ENCODE data around the gene TBC1D2. TPM values are rescaled to one million over a fixed set of nuclear protein-coding genes. Genes with fewer than 3 reads are reported as not detected.

The TBC1D2 gene
- total and polyA plus RNA-seq, 2 experiments from 2014 or later = 3.7 to 6.8 TPM

DNA sequence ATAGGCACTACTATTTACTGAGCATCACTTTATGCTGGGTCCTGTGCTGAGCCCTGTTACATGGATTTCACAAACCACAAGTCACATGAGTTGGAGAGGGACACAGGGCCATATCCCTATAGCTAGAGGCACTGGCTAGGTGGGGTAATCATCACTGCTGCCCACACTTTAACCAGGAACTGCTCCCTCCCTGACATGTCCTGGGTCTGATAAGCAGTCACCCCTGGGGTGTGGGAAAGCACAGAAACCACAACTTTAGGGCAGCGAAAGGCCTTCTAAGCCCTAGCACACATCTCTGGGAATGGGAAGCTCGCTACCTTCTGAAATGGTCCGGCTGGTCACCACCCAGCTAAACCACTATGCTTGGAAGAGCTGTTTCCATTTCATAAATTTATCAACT, 15.0 kb downstream of the TBC1D2 start:
- H3K36me3 Mint-ChIP-seq (ENCODE audit: low read depth) = no peaks in the 10 kb centered on the region
- Histone ChIP-seq H3F3A (replicated peaks; ENCODE audit: low read depth) (no peaks in the 10 kb centered on the region), H3K36me3 (ENCODE audit: insufficient read depth) (no peaks in the 10 kb centered on the region), H3K27ac (ENCODE audit: low read depth) (no peak overlapping the region), H3K4me2 (no peak overlapping the region), H3K4me1 (ENCODE audit: insufficient read depth) (peaks cover 5% of the 10 kb centered on the region; the same call in 1 of the 2 replicates), H3K9me2 (ENCODE audit: insufficient read depth) (no peaks in the 10 kb centered on the region), H3K4me3 (no peak overlapping the region), H3K79me2 (replicated peaks; ENCODE audit: insufficient read depth) (no peaks in the 10 kb centered on the region; the same call in 1 of the 2 replicates), H2AFZ (no peak overlapping the region), H3K27me3 (ENCODE audit: insufficient read depth) (no peaks in the 10 kb centered on the region), H4K20me1 (replicated peaks; ENCODE audit: insufficient read depth) (0 out of 2 replicates have a peak, but pooled peaks cover 4% of the 10 kb centered on the region)
- no peak overlapping the region for H3K4me3 Mint-ChIP-seq
- no peak overlapping the region for H3K27ac Mint-ChIP-seq
- H3K9me3 Mint-ChIP-seq = no peaks in the 10 kb centered on the region
- TF ChIP-seq ZNF331 (CRISPR knock-in tag; IDR thresholded peaks at IDR 0.05; ENCODE audit: low read depth) (no peak), NANOG (IDR thresholded peaks at IDR 0.05; ENCODE audit: borderline replicate concordance) (no peak), STAT1 (IDR thresholded peaks at IDR 0.05; ENCODE audit: unreplicated experiment) (no peak), EZH2phosphoT487 (IDR thresholded peaks at IDR 0.05; ENCODE audit: unreplicated experiment) (no peak), CREB1 (CRISPR knock-in tag; IDR thresholded peaks at IDR 0.05; ENCODE audit: low read depth) (no peak), EZH2 (IDR thresholded peaks at IDR 0.05; ENCODE audit: low read depth, unreplicated experiment) (no peak), JUNB (IDR thresholded peaks at IDR 0.05; ENCODE audit: unreplicated experiment) (no peak), POLR2AphosphoS5 (IDR thresholded peaks at IDR 0.05; ENCODE audit: low read depth) (no peak), ZNF114 (CRISPR knock-in tag; IDR thresholded peaks at IDR 0.05) (no peak)
- TF ChIP-seq, protein P1, sequence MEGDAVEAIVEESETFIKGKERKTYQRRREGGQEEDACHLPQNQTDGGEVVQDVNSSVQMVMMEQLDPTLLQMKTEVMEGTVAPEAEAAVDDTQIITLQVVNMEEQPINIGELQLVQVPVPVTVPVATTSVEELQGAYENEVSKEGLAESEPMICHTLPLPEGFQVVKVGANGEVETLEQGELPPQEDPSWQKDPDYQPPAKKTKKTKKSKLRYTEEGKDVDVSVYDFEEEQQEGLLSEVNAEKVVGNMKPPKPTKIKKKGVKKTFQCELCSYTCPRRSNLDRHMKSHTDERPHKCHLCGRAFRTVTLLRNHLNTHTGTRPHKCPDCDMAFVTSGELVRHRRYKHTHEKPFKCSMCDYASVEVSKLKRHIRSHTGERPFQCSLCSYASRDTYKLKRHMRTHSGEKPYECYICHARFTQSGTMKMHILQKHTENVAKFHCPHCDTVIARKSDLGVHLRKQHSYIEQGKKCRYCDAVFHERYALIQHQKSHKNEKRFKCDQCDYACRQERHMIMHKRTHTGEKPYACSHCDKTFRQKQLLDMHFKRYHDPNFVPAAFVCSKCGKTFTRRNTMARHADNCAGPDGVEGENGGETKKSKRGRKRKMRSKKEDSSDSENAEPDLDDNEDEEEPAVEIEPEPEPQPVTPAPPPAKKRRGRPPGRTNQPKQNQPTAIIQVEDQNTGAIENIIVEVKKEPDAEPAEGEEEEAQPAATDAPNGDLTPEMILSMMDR (conservative IDR thresholded peaks at IDR 0.05; ENCODE audit: low read depth in 2 of 2) = no peak
- TF ChIP-seq, protein P2, sequence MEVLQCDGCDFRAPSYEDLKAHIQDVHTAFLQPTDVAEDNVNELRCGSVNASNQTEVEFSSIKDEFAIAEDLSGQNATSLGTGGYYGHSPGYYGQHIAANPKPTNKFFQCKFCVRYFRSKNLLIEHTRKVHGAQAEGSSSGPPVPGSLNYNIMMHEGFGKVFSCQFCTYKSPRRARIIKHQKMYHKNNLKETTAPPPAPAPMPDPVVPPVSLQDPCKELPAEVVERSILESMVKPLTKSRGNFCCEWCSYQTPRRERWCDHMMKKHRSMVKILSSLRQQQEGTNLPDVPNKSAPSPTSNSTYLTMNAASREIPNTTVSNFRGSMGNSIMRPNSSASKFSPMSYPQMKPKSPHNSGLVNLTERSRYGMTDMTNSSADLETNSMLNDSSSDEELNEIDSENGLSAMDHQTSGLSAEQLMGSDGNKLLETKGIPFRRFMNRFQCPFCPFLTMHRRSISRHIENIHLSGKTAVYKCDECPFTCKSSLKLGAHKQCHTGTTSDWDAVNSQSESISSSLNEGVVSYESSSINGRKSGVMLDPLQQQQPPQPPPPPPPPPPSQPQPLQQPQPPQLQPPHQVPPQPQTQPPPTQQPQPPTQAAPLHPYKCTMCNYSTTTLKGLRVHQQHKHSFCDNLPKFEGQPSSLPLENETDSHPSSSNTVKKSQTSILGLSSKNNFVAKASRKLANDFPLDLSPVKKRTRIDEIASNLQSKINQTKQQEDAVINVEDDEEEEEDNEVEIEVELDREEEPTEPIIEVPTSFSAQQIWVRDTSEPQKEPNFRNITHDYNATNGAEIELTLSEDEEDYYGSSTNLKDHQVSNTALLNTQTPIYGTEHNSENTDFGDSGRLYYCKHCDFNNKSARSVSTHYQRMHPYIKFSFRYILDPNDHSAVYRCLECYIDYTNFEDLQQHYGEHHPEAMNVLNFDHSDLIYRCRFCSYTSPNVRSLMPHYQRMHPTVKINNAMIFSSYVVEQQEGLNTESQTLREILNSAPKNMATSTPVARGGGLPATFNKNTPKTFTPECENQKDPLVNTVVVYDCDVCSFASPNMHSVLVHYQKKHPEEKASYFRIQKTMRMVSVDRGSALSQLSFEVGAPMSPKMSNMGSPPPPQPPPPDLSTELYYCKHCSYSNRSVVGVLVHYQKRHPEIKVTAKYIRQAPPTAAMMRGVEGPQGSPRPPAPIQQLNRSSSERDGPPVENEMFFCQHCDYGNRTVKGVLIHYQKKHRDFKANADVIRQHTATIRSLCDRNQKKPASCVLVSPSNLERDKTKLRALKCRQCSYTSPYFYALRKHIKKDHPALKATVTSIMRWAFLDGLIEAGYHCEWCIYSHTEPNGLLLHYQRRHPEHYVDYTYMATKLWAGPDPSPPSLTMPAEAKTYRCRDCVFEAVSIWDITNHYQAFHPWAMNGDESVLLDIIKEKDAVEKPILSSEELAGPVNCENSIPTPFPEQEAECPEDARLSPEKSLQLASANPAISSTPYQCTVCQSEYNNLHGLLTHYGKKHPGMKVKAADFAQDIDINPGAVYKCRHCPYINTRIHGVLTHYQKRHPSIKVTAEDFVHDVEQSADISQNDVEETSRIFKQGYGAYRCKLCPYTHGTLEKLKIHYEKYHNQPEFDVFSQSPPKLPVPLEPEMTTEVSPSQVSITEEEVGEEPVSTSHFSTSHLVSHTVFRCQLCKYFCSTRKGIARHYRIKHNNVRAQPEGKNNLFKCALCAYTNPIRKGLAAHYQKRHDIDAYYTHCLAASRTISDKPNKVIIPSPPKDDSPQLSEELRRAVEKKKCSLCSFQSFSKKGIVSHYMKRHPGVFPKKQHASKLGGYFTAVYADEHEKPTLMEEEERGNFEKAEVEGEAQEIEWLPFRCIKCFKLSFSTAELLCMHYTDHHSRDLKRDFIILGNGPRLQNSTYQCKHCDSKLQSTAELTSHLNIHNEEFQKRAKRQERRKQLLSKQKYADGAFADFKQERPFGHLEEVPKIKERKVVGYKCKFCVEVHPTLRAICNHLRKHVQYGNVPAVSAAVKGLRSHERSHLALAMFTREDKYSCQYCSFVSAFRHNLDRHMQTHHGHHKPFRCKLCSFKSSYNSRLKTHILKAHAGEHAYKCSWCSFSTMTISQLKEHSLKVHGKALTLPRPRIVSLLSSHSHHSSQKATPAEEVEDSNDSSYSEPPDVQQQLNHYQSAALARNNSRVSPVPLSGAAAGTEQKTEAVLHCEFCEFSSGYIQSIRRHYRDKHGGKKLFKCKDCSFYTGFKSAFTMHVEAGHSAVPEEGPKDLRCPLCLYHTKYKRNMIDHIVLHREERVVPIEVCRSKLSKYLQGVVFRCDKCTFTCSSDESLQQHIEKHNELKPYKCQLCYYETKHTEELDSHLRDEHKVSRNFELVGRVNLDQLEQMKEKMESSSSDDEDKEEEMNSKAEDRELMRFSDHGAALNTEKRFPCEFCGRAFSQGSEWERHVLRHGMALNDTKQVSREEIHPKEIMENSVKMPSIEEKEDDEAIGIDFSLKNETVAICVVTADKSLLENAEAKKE (CRISPR knock-in tag; IDR thresholded peaks at IDR 0.05) = no peak
- TF ChIP-seq, protein P3, sequence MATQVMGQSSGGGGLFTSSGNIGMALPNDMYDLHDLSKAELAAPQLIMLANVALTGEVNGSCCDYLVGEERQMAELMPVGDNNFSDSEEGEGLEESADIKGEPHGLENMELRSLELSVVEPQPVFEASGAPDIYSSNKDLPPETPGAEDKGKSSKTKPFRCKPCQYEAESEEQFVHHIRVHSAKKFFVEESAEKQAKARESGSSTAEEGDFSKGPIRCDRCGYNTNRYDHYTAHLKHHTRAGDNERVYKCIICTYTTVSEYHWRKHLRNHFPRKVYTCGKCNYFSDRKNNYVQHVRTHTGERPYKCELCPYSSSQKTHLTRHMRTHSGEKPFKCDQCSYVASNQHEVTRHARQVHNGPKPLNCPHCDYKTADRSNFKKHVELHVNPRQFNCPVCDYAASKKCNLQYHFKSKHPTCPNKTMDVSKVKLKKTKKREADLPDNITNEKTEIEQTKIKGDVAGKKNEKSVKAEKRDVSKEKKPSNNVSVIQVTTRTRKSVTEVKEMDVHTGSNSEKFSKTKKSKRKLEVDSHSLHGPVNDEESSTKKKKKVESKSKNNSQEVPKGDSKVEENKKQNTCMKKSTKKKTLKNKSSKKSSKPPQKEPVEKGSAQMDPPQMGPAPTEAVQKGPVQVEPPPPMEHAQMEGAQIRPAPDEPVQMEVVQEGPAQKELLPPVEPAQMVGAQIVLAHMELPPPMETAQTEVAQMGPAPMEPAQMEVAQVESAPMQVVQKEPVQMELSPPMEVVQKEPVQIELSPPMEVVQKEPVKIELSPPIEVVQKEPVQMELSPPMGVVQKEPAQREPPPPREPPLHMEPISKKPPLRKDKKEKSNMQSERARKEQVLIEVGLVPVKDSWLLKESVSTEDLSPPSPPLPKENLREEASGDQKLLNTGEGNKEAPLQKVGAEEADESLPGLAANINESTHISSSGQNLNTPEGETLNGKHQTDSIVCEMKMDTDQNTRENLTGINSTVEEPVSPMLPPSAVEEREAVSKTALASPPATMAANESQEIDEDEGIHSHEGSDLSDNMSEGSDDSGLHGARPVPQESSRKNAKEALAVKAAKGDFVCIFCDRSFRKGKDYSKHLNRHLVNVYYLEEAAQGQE (IDR thresholded peaks at IDR 0.05; ENCODE audit: unreplicated experiment) = no peak
- TF ChIP-seq, protein P4, sequence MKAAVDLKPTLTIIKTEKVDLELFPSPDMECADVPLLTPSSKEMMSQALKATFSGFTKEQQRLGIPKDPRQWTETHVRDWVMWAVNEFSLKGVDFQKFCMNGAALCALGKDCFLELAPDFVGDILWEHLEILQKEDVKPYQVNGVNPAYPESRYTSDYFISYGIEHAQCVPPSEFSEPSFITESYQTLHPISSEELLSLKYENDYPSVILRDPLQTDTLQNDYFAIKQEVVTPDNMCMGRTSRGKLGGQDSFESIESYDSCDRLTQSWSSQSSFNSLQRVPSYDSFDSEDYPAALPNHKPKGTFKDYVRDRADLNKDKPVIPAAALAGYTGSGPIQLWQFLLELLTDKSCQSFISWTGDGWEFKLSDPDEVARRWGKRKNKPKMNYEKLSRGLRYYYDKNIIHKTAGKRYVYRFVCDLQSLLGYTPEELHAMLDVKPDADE (IDR thresholded peaks at IDR 0.05) = no peak
- DNase-seq (ENCODE audit: low spot score) = no peak
- no peak for ATAC-seq
- peaks cover 8% of the 10 kb centered on the region for H3K27me3 Mint-ChIP-seq (ENCODE audit: insufficient read depth, low read depth, poor library complexity)
- H3K4me1 Mint-ChIP-seq = peaks cover 6% of the 10 kb centered on the region; the same call in 2 of the 3 replicates
